ENCODE results near the gene TXN2.

DNA sequence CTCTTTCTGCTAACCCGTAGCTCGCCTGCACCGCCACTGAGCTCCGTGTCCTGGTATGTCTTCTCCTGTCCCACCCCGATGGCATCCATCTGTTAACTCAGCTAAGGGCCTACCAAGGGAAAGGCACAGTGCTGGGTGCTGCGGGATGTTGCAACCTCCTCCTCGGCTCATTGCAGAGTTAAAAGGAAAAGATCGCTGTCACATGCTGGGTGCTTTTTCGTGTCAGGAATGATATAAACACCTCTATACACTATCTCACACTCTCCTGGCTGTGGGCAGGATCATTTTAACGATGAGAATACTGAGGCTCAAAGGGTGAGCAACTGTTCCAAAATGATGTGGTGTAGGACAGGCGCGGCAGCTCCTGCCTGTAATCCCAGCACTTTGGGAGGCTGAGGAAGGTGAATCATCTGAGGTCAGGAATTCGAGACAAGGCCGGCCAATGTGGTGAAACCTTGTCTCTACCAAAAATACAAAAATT, 10.1 kb downstream of the TXN2 start:
- TF ChIP-seq, protein P1, sequence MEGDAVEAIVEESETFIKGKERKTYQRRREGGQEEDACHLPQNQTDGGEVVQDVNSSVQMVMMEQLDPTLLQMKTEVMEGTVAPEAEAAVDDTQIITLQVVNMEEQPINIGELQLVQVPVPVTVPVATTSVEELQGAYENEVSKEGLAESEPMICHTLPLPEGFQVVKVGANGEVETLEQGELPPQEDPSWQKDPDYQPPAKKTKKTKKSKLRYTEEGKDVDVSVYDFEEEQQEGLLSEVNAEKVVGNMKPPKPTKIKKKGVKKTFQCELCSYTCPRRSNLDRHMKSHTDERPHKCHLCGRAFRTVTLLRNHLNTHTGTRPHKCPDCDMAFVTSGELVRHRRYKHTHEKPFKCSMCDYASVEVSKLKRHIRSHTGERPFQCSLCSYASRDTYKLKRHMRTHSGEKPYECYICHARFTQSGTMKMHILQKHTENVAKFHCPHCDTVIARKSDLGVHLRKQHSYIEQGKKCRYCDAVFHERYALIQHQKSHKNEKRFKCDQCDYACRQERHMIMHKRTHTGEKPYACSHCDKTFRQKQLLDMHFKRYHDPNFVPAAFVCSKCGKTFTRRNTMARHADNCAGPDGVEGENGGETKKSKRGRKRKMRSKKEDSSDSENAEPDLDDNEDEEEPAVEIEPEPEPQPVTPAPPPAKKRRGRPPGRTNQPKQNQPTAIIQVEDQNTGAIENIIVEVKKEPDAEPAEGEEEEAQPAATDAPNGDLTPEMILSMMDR (IDR thresholded peaks at IDR 0.05) = no peak
- TF ChIP-seq POLR2A (IDR thresholded peaks at IDR 0.05) = no peak
